Astrocyte (in vitro differentiated cells and primary cell): ENCODE results near the gene GIGYF2. TPM values are rescaled to one million over a fixed set of nuclear protein-coding genes. Genes with fewer than 3 reads are reported as not detected.

Source experiments
- DNase-seq: peaks from one replicate; pipeline ENCODE4 v3.0.0-alpha.2; 2010; ENCODE audit warnings: low read depth
- FAIRE-seq: peaks from 2 replicates; lab custom pipeline; 2011; peaks lifted over from hg19 to GRCh38; lab: Jason Lieb, UNC
- H2AFZ ChIP-seq: 2 replicates; pipeline ENCODE4 v1.6.0; 2012; ENCODE audit warnings: low read depth, low read length, inconsistent platforms
- H3K27ac ChIP-seq: 2 replicates; pipeline ENCODE4 v1.5.1; 2011; ENCODE audit warnings: low read depth, low read length, inconsistent platforms
- H3K27me3 ChIP-seq: 2 replicates; pipeline ENCODE4 v1.6.0; 2011; ENCODE audit warnings: low read length, inconsistent platforms; ENCODE audit not compliant: insufficient read depth
- H3K36me3 ChIP-seq: 2 replicates; pipeline ENCODE4 v1.5.1; 2011; ENCODE audit warnings: low read length, inconsistent platforms; ENCODE audit not compliant: insufficient read depth
- H3K4me1 ChIP-seq: 2 replicates; pipeline ENCODE4 v1.5.1; 2011; ENCODE audit warnings: low read length, inconsistent platforms; ENCODE audit not compliant: insufficient read depth
- H3K4me2 ChIP-seq: 2 replicates; pipeline ENCODE4 v1.6.0; 2012; ENCODE audit warnings: low read length, inconsistent platforms
- H3K4me3 ChIP-seq: 2 replicates; pipeline ENCODE4 v1.5.1; 2011; ENCODE audit warnings: low read depth, mild to moderate bottlenecking, low read length, inconsistent platforms; ENCODE audit not compliant: insufficient read depth
- H3K79me2 ChIP-seq: 2 replicates; pipeline ENCODE4 v1.6.0; 2012; ENCODE audit warnings: mild to moderate bottlenecking, low read length, inconsistent platforms; ENCODE audit not compliant: insufficient read depth
- H3K9ac ChIP-seq: 2 replicates; pipeline ENCODE4 v1.6.0; 2012; ENCODE audit warnings: mild to moderate bottlenecking, low read length, inconsistent platforms
- H3K9me3 ChIP-seq: 2 replicates; pipeline ENCODE4 v1.5.1; 2012; ENCODE audit warnings: low read depth, mild to moderate bottlenecking, low read length, inconsistent platforms; ENCODE audit not compliant: insufficient read depth
- H4K20me1 ChIP-seq: 2 replicates; pipeline ENCODE4 v1.6.0; 2012; ENCODE audit warnings: low read length, inconsistent platforms; ENCODE audit not compliant: insufficient read depth
- H3K27ac Mint-ChIP-seq: one replicate; pipeline ENCODE4 v1.8.0; 2021; ENCODE audit warnings: mild to moderate bottlenecking, mixed read lengths; ENCODE audit not compliant: unreplicated experiment
- H3K27me3 Mint-ChIP-seq: one replicate; pipeline ENCODE4 v1.8.0; 2021; ENCODE audit warnings: low read depth, mixed read lengths; ENCODE audit not compliant: unreplicated experiment
- H3K36me3 Mint-ChIP-seq: one replicate; pipeline ENCODE4 v1.8.0; 2021; ENCODE audit warnings: low read depth, mixed read lengths; ENCODE audit not compliant: unreplicated experiment
- H3K4me1 Mint-ChIP-seq: one replicate; pipeline ENCODE4 v1.8.0; 2021; ENCODE audit warnings: low read depth, mixed read lengths; ENCODE audit not compliant: unreplicated experiment
- H3K4me3 Mint-ChIP-seq: one replicate; pipeline ENCODE4 v1.8.0; 2021; ENCODE audit warnings: mild to moderate bottlenecking, moderate library complexity, mixed read lengths; ENCODE audit not compliant: unreplicated experiment
- H3K9me3 Mint-ChIP-seq: one replicate; pipeline ENCODE4 v1.8.0; 2021; ENCODE audit warnings: mild to moderate bottlenecking, mixed read lengths; ENCODE audit not compliant: unreplicated experiment
- EZH2 ChIP-seq: IDR thresholded peaks from 2 replicates; pipeline ENCODE4 v1.6.1; 2012; ENCODE audit warnings: mild to moderate bottlenecking, low read length, inconsistent platforms; ENCODE audit not compliant: insufficient read depth
- total RNA-seq: library from RNA; stranded (reverse); gene quantifications from 2 replicates; pipeline ENCODE4 v1.2.1, GENCODE V29; 2021
- TF ChIP-seq, protein P1 (sequence below): IDR thresholded peaks from 2 replicates; pipeline ENCODE4 v1.5.1; 2011; ENCODE audit warnings: low read depth, mild to moderate bottlenecking, inconsistent platforms, low read length, moderate library complexity; ENCODE audit not compliant: insufficient read depth

The GIGYF2 gene
- total RNA-seq, 1 donor from 2014 or later = 47.1 TPM

DNA sequence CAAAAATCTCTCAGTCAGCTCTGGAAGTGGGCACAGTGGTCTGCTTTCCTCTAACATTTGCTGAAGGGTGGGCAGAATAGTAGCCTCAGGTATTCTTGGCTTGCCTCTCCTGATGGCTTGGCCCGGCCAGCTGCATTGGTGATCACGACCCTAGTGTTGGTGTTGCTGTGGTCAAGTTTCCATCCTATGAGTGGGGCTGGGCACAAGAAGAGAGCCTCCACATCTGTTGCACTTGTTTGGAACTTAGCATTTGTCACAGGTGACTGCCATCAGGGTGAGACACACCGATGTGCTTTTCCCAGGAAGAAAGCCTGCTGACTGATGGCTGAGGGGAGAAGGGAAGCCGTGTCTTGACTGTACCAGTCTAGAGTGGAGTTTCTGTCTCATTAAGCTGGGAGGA, 139.8 kb downstream of the GIGYF2 start:
- H3K27me3 Mint-ChIP-seq = no peaks in the 10 kb centered on the region
- peaks cover 21% of the 10 kb centered on the region for H3K4me1 Mint-ChIP-seq
- FAIRE-seq (no peak), DNase-seq (no peak)
- no peaks in the 10 kb centered on the region for H3K9me3 Mint-ChIP-seq
- Histone ChIP-seq H3K36me3 (peaks cover 27% of the 10 kb centered on the region), H3K4me3 (no peak overlapping the region), H4K20me1 (peaks cover 31% of the 10 kb centered on the region), H3K79me2 (peaks cover 3% of the 10 kb centered on the region), H3K4me2 (no peak overlapping the region), H3K9ac (no peak overlapping the region), H3K27ac (no peak overlapping the region), H3K9me3 (no peaks in the 10 kb centered on the region), H3K27me3 (no peaks in the 10 kb centered on the region), H3K4me1 (peaks cover 7% of the 10 kb centered on the region), H2AFZ (no peak overlapping the region)
- H3K4me3 Mint-ChIP-seq = no peak overlapping the region
- H3K36me3 Mint-ChIP-seq = peaks cover 10% of the 10 kb centered on the region
- no peak for TF ChIP-seq EZH2
- TF ChIP-seq, protein P1, sequence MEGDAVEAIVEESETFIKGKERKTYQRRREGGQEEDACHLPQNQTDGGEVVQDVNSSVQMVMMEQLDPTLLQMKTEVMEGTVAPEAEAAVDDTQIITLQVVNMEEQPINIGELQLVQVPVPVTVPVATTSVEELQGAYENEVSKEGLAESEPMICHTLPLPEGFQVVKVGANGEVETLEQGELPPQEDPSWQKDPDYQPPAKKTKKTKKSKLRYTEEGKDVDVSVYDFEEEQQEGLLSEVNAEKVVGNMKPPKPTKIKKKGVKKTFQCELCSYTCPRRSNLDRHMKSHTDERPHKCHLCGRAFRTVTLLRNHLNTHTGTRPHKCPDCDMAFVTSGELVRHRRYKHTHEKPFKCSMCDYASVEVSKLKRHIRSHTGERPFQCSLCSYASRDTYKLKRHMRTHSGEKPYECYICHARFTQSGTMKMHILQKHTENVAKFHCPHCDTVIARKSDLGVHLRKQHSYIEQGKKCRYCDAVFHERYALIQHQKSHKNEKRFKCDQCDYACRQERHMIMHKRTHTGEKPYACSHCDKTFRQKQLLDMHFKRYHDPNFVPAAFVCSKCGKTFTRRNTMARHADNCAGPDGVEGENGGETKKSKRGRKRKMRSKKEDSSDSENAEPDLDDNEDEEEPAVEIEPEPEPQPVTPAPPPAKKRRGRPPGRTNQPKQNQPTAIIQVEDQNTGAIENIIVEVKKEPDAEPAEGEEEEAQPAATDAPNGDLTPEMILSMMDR = no peak
- H3K27ac Mint-ChIP-seq = no peak overlapping the region

DNA sequence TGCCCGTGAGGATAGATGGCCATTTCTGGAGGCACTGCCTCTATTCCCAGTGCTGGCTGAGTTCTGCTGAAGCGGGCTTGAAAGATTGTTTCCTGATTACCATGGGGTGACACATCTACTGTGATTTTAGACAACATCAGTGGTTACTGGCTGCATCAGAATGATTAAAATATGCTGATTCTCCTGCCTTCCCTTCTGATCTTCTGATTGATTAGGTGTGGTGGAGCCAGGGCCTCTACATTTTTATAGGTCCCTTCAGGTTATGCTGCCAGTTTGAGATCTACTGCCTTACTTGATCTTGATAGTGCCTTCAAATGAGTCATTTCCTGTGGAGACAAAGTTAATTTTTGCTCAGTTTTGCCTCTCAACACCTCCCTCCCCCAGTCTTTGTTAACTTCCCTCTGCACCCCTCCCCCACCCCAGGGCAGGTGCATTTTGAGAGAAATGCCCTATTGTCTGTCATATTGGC, 141.3 kb downstream of the GIGYF2 start:
- Mint-ChIP-seq H3K27me3 (no peaks in the 10 kb centered on the region), H3K27ac (peak overlapping the region; percentile 60), H3K36me3 (peaks cover 5% of the 10 kb centered on the region), H3K4me1 (peaks cover 21% of the 10 kb centered on the region), H3K9me3 (no peaks in the 10 kb centered on the region), H3K4me3 (no peak overlapping the region)
- H3K27ac ChIP-seq = no peak overlapping the region
- H4K20me1 ChIP-seq = peaks cover 40% of the 10 kb centered on the region
- FAIRE-seq (no peak), DNase-seq (peak; percentile 32)
- H3K27me3 ChIP-seq = no peaks in the 10 kb centered on the region
- H2AFZ ChIP-seq = no peak overlapping the region
- no peak overlapping the region for H3K4me3 ChIP-seq
- H3K4me2 ChIP-seq = peak overlapping the region; percentile 25
- peaks cover 3% of the 10 kb centered on the region for H3K79me2 ChIP-seq
- no peaks in the 10 kb centered on the region for H3K9me3 ChIP-seq
- peaks cover 7% of the 10 kb centered on the region for H3K4me1 ChIP-seq
- peaks cover 19% of the 10 kb centered on the region for H3K36me3 ChIP-seq
- no peak overlapping the region for H3K9ac ChIP-seq
- TF ChIP-seq EZH2 = no peak
- TF ChIP-seq, protein P1 = no peak

DNA sequence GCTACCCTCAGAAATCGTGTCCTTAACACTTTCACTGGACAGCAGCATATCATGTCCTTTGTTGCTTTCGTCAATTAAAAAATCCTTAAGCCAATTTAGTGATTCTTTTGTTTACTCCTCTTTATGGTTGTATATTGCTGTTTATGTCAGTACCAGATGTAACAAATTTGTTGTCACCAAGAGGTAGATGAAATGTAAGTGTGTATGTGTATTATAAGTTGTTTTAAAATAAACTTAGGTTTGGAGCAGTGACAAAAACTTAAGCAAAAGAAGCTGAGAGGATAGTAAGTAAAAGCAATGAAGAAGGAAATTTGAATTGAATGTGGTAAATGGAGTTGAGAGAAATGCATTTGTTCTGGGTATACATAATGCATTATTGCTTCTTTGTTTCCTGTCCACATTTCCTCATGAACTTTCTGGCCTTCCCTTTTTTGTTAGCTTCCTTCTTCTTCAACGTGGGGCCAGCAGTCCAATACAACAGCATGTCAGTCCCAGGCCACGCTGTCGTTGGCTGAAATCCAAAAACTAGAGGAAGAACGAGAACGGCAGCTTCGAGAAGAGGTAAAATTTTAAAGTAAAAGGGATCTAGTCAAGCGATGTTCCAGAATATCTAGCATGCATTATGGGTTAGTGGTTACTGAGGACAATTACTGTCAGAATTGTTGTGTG, 142.4 kb downstream of the GIGYF2 start:
- Histone ChIP-seq H3K79me2 (peaks cover 3% of the 10 kb centered on the region), H3K36me3 (peaks cover 18% of the 10 kb centered on the region), H3K27ac (no peak overlapping the region), H3K27me3 (no peaks in the 10 kb centered on the region), H3K4me2 (no peak overlapping the region), H3K9ac (no peak overlapping the region), H3K4me1 (peaks cover 7% of the 10 kb centered on the region), H4K20me1 (peaks cover 39% of the 10 kb centered on the region), H2AFZ (no peak overlapping the region), H3K9me3 (no peaks in the 10 kb centered on the region), H3K4me3 (no peak overlapping the region)
- Mint-ChIP-seq H3K9me3 (no peaks in the 10 kb centered on the region), H3K27me3 (no peaks in the 10 kb centered on the region), H3K27ac (no peak overlapping the region), H3K4me1 (peaks cover 21% of the 10 kb centered on the region), H3K36me3 (peaks cover 2% of the 10 kb centered on the region), H3K4me3 (no peak overlapping the region)
- no peak for TF ChIP-seq EZH2
- TF ChIP-seq, protein P1 = no peak
- FAIRE-seq (no peak), DNase-seq (no peak)
